Dedifferentiated amniotic fluid mesenchymal stem cell (primary cell): ENCODE results near the gene FN3KRP.
A peak's percentile ranks its signal among the peaks of the same experiment; 100 is the strongest.

Experiments
- DNase-seq: peaks from one replicate; pipeline ENCODE4 v3.0.0-alpha.2; 2016; ENCODE audit errors: extremely low spot score

Gene FN3KRP

GRCh38 chr17:82716203-82717010, at the start of gene FN3KRP:
Gene FN3KRP (plus strand): TSS chr17:82716706. CDS start chr17:82716756, 50 bp downstream.
- DNase-seq, result peak; percentile 82

- DNase-seq, result no peak
These were observed 49.4 kb upstream of the FN3KRP start for GRCh38 chr17:82666931-82667667.

- DNase-seq, result no peak
These were observed 48.9 kb upstream of the FN3KRP start for GRCh38 chr17:82667668-82668000.

- DNase-seq, result no peak
These were observed 48.4 kb upstream of the FN3KRP start for GRCh38 chr17:82668024-82668630.

- no peak for DNase-seq
These were observed 47.8 kb upstream of the FN3KRP start for GRCh38 chr17:82668631-82669099.

DNA sequence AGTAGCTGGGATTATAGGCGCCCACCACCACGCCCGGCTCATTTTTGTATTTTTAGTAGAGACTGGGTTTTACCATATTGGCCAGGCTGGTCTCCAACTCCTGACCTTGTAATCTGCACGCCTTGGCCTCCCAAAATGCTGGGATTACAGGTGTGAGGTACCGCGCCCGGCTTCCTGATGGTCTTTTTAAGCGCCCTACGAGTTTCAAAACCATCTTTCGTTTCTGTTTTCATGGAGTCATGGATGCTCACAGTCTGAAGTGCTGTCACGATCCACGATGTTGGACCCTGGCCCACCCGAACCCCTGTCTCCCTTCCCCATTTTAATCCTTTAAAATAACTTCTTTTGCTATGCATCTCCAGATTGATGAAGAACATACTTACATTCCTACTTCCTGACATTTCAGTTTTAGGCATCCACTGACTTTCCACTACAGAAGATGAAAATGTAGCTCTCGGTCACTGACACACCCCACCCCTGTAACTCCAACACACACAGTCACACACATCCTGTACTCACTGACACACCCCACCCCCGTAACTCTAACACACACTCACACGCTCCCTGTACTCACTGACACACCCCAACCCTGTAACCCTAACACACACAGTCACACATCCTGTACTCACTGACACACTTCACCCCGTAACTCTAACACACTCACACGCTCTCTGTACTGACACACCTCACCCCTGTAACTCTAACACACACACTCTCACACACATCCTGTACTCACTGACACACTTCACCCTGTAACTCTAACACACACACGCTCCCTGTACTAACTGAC, 45.6 kb upstream of the FN3KRP start:
- DNase-seq, result no peak

DNA sequence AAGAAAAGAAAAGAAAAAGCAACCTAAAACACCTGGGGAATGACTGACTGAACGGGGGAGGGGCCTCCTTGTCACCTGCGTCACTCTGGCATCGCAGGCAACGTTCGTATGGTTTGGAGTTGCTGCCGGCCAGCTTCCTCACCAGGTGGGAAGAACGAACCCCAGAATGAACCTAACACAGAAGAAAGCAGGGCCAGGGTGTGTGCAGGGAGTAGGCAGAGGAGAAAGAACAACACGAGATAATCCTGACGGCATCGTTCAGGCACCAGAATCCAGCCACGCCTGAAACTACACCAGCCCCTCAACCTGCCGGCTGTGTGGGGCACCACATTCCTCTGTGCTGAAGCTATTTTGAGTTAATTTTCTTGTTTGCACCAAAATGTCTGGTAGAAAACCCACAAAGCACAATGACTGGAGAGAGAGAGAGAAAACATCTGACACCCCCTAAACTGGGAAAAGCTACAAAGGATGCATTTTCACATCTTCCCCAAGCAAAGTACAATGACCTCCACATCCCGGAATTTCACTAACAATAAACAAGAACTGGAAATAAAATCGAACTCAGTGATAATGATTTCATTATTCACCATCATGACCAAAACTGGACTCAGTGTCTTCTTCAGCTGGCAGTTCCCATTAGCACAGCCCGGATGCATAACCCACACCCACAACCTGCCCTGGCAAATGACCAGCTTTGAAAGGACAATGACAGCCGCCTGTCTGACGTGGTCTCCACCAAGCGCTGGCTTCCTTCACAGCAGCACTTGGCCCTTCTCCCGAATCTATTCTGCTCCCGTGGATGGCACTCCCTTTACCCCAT, 41.6 kb upstream of the FN3KRP start:
- DNase-seq, result no peak

DNA sequence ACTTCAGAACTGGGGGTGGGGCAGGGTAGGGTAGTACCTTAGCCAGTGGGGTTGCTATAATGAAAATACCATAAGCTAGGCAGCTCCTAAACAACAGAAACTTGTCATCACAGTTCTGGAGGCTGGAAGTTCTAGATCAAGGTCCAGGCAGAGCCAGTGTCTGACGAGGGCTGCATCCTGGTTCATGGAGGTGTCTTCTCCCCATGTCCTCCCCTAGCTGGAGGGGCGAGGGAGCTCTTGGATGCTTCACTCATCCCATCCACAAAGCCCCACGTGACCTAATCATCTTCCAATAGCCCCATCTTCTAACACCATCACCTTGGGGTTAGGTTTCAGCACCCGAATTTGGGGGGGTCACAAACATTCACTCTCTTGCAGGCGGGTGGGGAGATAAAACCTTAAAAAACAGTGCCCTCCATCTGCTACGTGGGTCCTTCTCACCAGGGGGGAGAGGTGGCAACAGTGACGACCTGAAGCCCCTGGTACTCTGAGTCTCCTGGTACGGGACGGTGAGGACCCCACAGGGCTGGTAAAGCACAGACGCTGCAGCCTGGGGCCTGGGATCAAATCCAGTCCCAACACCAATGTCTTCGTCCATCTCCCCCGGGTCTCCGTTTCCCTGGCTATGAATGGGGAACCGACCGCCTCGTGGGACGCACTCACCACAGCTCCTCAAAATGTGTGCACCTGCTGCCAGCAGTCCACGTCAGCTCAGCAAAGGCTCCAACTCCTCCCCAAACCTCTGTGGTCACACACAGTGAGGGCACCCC, 40.8 kb upstream of the FN3KRP start:
- DNase-seq, result no peak

GRCh38 chr17:82677353-82677925, 39.1 kb upstream of the FN3KRP start:
- no peak for DNase-seq

DNA sequence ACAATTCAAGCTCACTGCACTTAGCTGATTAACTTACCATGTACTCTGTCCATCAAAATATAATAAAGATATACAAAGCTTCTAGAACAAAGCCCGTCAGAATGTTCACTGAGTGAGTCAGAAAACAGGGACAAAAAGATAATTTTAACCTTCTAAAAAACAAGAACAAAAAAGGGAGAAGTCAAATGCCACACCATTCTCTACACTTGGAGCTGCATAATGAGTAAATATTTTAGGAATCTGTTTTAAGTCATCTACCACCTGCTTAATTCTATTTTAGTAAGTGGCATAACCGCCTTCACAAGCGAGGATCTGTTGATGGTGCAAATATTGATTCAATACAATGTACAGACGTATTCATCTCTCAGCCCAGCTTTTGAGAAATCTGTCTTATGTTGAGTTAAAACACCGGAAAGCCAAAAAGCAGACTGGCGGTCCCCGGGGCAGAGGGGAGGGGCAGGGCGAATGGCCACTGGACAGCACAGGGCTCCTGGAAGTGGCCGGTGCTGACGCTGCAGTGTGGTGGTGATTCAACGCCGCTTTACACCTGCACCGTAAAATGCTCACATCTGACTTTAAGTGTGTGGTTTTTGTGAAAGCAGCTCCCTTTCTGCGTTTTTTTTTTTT, 38.1 kb upstream of the FN3KRP start:
- DNase-seq, result no peak

DNA sequence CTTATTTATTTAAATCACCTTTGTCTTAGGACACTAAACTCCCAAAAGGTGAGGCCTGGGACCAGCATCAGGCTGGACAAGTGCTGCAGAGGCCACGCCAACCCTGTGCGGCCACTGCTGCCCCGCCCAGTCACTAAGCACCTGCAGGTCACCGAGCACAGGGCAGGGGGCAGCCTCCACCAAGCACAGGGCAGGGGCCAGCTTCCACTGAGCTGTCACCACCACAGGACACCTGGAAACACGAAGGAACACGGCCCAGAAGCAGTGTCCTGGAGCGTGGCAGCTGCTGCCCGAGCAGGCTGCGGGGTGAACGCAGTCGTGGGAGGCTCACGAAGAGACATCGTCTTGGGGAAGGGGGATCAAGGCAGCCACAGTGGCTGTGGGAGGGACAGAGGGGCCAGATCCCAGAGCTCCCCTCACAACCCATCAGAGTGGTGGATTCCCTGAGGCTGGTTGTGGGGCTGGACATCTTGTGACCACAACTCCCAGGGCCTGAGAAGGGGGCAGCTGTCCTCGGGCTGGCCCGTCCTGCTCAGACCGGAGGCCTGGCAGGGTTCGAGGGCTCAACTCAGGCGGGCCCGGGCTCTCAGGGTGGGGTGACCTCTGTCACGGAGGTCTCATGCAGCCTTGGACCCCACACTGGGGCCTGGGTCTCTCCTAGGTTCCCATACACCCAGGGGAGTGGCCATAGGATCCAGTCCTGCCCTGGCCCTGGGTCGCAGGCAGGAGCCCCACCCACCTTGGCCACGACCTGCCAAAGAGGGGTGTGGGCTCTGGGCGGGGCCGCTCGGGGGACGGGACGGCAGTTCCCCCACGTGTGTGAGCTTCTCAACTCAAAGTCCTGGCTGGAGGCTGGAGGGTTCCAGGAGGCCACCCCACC, 36.7 kb upstream of the FN3KRP start:
- DNase-seq, result no peak

GRCh38 chr17:82681547-82681946, 35.0 kb upstream of the FN3KRP start:
- DNase-seq, result no peak

GRCh38 chr17:82683534-82683933, 33.0 kb upstream of the FN3KRP start:
- no peak for DNase-seq

DNA sequence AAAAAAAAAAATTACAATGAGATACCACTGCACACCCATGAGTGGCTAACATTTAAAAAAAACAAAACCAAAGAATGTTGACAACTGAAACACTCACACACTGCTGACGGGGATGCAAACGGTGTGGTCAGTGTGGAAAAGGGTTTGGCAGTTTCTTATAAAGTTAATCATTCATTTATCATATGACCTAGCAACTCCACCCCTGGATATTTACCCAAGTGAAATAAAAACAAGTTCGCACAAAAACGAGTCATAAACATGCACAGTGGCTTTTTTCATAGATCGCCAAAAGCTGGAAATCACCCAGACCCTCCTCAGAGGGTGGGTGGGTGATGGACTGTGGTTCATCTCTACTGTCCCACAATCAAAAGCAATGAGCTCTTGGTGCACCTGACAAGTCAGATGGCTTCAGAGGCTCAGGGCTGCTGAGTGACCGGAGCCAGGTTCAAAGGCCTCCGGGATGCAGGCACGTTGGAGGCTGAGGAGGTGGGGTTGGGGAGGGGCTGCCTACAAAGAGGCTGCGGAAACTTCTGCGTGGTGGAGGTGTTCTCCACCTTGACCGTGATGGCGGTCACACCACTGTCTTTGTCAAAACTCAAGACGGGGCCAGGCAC, 32.2 kb upstream of the FN3KRP start:
- no peak for DNase-seq

- no peak for DNase-seq
These were observed 31.2 kb upstream of the FN3KRP start for GRCh38 chr17:82685291-82685690.

DNA sequence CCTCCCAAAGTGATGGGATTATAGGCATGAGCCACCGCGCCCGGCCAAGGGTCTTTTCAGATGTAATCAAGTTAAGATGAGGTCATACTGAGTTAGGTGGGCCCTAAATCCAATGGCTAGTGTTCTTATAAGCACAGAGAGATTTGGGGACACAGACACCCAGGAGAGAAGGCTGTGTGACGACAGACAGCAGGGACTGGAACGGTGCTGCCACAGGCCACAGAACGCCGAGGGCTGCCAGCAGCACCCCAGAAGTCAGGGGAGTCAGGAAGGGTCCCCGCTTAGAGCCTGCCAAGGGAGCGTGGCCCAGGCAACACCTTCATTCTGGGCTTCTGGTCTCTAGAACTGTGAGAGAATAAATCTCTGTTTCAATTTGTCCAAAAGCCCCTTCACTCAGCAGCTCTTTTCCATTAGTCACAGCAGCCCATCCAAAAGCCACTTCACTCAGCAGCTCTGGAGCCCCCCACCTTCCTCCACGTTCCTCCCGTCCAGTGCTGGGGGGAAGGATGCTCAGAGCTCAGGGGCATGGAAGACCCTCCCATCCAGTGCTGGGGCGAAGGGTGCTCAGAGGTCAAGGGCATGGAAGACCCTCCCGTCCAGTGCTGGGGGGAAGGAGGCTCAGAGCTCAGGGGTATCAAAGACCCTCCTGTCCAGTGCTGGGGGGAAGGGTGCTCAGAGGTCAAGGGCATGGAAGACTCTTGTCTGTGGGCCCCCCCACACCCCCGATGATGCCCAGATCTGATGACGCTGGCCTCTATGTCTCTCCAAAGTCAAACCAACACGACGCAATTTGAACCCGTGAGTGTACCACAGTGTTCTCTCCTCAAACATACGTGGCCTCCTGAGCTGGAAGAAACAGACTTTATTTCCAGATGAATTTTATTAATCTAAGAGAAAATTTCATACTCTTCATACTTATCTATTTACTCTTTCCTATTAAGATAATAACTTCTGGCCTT, 29.9 kb upstream of the FN3KRP start:
- no peak for DNase-seq

GRCh38 chr17:82687375-82687861, 29.1 kb upstream of the FN3KRP start:
- DNase-seq, result no peak
